ENCODE measurements around the gene ZNF74.

Gene ZNF74

DNA sequence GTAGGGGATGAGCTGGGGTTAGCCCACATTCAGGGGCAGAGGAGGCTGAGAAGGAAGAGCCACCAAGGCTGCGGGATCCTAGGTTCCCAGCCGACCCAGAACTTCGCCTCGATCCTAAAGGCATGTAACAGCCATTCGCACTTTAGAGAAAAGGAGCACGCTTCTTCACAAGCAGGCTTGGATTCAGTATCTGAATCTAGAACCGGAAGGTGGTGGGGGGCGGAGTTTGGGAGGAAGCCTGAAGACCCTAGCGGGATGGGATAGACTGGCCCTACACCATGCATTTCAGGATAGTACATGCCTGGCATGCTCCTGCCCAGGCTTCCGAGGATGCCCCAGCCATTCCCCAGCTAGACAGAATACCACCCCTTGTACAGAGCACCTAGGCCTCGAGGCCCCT, 39.2 kb downstream of the ZNF74 start:
- DNase-seq (ENCODE audit: low read depth), result no peak

DNA sequence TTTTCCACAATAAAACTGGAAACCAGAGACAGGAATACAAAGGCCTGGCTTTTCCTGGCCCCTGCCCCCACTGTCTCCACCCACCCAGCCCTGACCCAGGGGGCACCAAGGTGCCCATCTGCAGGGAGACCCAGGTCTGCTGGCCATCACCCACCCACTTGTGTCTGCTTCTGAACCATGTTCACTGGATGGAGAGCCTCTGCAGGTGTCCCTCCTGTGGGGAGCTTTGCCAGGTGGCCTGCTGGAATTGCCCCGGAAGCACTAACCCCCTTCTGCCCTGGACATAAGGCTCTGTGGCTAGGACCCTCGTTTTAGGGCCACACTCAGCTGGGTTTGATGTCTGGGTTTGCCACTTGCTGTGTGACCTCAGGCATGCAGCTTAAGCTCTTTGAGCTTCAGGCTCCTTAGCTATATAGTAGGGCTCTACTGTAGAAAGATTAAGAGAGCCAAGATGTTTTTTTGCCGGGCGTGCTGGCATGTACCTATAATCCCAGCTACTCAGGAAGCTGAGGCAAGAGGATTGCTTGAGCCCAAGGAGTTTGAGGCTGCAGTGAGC, 39.8 kb downstream of the ZNF74 start:
- DNase-seq (ENCODE audit: low read depth), result no peak

DNA sequence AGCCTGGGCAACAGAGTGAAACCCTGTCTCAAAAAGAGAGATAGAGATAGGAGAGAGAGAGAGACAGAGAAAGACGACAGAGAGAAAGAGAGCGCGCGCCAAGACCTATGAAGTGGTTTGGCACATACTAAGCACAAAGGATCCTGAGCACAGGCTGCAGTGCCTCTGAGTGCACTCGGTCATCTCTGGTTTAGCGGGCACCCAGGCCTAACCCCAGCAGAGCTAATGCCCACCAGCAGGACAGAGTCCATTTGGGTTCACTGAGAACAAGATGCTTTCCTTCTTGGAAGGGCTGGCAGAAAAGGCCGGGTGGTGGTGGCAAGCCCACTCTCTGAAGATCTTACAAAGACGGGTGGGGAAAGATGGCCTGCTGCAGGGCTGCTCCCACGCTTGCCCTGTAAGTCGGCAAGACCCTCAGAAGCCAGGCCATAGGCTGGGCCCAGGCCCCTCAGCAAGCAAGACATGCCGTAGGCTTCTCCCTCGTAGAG, 40.4 kb downstream of the ZNF74 start:
- DNase-seq (ENCODE audit: low read depth), result no peak

DNA sequence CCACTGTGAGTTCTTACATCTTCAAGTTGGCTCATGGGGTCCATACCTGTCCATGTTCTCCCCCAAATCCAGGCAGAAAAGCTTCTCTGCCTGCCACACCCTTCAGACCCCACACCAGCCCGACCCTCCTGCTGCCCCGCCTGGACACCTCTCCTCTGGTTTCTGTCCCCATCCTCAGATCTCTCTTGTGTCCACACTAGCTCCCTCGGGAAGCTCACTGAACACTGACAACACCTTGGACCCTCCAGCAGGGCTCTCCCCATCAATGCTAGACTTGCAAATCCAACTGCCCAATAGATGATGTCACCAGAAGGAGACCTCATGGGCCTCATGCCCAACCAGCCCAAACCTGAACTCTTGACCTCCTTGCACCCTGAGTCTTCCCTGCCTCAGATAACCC, 40.8 kb downstream of the ZNF74 start:
- no peak for DNase-seq (ENCODE audit: low read depth)

DNA sequence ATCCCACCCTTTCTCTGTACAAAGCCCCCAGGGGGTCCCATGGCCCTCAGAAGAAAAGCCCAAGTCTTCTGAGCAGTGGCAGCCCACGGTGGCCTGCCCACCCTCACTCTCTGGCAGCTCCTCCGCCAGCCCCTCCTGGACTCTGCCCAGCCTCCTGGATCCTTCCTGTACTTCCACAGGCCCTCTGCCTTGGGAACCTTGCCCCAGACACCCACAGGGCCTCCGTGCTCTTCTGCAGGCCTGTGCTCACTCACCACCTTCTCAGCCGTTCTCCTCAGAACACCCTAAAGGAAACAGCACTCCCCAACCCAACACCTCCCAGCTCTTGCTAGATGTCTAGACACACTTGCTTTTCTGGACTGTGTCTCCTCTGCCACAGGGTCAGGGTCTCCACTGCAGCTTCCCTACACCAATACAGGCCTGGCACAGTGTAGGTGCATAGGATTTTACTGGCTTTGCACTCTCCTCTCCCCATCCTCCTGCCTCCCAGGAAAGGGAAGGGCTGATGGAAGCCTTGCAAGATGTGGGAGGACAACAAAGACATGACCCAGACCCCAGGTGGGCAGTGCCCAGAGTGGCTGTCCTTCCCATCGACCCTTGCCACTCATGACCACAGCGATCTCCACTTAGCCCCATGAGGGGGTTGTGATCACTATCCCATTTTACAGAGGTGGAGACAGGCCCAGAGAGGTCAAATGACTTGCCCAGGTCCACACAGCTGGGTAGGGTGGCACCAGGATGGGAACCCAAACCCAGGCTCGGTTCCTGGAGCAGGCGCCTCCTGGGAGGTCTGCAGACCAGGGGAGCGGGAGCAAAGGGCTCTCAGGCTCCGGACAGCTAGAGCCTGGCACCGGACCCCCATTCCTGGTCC, 41.7 kb downstream of the ZNF74 start:
- no peak for DNase-seq (ENCODE audit: low read depth)

DNA sequence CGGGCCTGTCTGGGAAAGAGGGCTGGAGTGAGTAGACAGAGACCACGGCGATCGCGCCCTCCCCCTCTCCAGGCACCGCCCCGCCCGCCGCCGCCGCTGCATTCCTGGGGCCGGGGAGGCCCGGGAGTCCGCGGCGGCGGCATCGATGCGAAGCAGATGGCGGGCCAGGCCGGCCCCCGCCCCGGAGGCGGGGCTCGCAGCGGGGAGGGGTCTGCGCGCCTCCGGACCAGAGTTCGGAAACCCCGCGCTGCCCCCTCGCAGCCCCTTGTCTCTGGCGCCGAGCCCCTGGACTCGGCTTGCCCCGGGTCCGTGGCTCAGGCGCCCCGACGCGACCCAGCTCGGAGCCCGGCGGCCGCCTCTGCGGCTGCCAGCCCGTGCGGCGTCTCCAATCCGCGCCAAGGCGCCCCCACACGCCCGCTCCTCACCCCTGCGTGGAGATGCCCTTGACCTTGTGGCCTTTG, 42.4 kb downstream of the ZNF74 start:
- DNase-seq (ENCODE audit: low read depth), result no peak

DNA sequence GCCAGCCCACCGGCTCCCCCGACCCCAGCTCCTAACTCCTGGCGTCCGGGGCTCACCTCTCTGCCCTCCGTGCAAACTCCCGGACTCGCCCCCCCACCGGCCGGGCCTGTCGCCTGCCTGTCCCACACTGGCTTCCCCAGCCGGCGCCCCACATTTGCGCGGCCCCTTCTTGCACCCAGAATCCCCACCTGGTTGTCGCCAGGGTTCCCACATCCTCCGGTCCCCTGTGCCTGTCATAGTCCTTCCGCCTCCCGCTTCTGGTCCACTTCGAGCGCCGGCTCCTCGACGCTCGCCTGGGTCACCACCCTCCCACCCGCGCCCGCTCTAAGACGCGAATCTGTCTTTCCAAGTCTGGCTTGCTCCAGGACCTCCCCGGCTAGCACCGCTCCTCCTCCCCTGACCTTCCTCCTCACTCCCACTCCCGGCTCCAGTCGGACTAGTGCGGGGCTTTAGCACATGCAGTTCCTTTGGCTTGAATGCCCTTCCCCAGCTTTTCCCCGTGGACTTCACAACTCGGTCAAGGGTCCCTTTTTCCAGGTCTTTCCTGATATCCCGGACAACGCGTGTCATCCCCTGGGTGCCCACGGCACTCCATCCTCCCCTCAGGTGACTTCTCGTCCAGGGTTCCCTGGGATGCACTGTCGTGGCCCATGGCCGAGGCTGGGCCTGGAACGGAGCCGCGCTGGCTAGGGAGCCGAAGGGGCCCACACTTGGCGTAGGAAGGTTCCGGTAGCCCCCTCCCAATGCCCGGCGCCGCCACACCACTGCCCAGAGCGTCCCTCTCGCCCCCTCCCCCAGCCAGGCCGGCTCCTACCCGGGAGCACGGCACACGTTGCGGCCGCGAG, 43.0 kb downstream of the ZNF74 start:
- no peak for DNase-seq (ENCODE audit: low read depth)

DNA sequence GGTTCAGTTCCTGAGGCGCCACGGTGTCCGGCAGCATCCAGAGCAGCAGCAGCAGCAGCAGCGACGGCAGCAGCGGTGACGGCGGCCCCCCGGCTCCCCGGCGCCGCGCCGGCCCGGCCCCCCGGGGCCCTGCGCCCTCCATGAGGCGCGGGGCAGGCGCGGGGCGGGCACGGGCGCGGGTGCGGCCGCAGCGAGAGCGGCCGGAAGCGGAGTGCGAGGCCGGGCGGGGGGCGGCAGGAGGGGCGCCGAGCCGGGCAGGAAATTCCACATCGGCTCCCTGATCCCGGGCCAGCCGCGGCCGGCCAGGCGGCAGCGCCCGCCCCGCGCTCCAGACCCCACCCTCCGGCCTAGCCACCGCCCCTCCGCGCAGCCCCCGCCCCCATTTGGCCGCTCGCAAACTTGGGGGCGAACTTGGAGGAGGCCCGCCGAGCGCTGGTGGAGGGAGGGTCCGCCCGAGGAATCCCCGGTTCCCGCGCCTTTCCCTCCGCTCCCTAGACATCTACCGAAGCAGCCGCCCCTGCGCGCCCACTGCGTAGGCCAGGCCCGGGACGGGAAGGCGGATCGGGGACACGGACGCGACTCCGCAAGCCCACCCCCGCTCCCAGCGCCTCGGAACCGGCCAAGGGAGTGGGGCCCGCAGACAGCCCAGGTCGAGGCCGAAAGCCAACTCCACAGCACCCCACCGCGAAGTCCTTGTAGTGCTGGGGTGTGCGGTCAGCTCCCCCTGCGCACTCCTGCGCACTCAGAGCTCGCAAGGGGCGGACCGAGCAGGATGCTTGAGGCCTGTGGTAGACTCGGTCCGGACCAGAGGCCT, 43.9 kb downstream of the ZNF74 start, which contains the start of gene SCARF2:
TSS of gene SCARF2 (minus strand) at position 213 of the 814 bp plus-strand sequence. CDS start at position 142, 71 bp downstream.
- DNase-seq (ENCODE audit: low read depth), result no peak

DNA sequence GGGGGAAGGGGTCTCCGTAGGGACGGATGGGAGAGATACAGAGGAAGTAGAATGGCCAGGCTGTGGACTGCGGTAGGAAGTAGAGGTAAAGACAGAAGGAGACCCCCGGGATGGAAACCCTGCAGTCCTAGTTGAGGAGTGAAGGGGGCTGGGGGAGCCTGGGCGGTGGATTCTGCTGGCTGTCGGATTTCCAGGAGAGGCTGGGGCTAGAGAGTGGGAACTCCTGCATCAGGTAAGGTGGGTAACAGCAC, 44.4 kb downstream of the ZNF74 start:
- DNase-seq (ENCODE audit: low read depth), result no peak

DNA sequence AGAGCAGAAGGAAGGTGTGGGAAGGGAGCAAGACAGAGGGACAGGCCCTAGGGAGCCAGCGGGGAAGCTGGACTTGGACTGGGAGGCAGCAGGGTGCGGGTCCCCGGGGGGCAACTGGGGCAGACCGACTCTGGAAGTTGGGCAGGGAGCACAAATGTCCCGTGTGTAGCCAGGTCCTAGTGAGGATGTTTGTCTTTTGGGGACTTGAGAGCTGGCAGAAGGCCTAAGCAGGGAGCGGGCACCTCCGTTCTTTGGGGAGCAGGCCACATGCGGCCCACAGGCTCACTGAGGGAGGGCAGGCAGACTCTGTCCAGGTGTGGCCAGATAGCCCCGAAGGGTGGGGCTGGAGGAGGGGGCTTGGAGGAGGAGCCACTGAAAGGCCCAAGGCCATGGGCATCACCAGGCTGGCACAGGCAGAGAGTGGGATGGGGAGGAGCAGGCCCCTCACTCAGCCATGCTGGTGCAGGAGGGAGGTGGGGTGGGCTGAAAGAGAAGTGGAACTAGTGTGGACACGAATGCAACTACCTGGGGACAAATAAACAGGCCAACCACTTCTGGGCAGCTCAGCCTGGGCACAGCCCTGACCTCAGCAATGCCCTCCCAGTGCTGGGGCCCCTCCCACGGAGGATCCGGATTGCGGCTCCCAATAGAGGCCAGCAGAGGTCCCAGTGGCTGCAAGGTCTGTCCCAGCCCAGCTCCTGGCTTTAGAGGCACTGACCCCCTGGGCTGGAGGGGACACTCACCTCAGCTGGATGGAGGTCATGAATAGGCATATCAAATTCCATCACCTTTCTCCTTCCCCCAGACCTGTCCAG, 44.9 kb downstream of the ZNF74 start:
- DNase-seq (ENCODE audit: low read depth), result no peak

DNA sequence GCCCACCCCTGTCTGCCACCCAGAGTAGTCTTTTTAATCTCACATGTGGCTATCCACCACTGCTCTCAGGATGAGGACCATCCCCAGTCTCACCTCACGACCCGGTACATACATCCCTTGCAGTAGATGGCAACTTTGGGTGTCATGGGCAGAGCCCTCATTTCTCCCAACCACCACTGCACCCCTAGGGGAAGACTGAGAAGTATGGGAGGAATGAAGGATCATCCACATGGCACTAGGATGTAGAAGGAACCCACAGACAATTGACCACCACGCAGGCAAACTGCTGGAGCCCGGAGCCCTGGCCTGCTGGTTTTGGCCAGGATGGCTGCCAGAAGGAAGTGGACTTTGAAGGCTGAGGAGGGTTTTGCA, 45.6 kb downstream of the ZNF74 start:
- DNase-seq (ENCODE audit: low read depth), result no peak

DNA sequence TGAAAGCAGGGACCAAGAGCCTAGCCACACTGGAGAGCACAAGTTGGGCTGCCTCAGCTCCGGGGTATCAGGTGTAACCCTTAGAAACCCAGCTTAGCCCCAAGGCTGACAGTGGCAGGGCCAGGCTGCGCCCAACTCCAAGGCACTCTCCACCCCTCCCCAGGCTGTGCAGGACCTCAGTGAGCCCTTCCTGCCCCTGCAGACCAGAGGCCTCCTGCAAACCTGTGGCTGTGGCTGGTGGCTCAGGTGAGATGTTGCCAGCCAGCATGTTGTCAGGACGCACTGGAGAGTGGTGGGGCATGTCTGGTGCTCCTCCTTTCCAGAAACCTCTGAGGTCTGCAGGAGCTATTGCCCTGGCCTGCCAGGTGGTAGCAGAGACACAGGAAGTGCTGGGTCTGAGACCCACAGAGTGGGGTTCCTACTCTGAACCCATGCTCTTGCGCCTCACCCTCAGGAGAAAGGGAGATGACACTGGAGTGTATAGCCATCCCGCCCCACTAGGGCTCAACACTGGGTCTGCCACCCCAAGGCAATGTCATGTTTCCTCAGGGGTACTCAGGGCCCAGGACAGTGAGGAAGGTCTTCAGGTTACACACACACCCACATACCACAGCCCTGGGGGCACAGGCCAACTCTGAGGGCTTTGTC, 46.1 kb downstream of the ZNF74 start:
- no peak for DNase-seq (ENCODE audit: low read depth)

DNA sequence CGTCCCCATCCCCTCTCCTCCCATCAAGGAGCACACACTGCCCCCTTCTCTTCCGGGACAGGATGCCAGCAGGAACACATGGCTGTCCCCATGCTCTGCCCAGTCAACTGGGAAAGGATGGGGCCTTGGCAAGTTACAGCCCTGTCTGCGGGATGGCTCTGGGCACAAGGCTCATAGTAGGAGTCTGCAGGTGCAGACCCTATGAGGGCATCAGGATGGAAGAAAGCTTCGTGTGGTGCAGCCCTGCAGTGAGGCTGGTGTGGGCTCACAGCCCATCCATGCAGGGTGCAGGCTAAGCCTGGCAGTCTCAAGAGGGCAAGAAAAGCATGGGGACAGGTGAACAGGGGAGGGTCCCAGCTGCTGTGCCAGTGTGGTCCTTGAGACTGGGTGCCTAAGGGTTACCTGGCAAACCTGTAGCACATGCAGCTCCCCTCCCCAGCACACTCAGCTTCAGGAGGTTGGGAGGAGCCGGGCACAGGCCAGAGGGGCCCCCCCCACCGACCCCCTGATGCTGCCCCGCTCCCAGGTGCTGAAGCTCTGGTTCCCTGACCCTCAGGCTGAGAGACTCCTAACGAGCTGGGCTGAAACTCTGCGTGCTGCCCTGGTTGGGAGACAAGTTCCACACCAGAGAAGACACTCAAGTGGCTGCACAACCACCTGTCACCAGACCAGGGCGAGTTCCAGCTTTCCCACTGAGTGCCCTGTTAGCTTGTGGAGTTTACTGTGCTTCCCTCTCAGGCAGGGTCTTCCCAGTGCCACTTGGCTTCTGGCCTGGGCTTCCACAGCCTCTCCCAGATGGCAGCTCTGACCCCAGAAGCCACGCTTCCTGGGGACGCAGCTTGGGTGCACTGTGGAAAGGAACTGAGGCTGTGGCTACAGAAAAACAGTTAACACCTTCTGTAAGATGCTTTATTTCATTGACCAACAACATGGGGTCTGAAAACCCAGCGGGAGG, 47.0 kb downstream of the ZNF74 start:
- no peak for DNase-seq (ENCODE audit: low read depth)

DNA sequence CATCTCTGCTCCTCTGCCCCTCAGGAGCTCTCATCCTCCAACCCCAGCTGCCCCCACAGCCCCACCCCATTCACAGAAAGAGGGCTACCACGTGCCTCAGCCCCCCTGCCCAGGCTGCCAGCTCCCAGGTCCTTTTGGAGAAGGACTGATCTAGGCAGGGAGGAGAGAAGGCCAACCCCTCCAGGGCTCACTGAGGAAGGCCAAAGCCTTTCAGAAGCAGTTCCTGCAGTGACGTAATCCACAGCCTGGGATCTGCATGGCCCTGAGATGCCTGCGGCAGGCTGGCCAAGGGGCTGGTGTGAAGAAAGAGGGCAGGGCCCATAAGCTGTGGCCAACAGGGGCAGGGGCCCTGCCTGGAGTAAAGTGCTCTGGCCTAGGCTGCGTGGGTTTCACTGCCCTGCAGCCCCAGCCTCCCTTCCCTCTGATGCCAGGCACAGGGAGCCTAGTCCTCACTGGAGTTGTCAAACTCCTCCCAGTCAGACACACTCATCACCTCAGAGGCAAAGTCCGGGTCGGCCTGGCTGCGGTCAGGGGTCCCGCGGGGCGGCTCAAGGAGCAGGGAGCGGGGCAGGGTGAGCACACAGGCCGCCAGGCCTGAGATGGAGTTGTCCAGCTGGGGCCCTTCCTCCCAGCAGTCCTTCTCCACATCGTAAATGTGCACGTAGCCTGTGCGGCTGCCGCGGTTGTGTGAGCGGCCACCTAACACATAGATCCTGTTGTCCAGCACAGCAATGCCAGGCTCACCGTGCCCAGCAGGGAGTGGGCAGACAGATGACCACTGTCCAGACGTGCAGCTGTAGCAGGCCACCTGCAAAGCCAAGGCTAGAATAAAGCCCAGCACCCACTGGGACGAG, 47.9 kb downstream of the ZNF74 start:
- no peak for DNase-seq (ENCODE audit: low read depth)

DNA sequence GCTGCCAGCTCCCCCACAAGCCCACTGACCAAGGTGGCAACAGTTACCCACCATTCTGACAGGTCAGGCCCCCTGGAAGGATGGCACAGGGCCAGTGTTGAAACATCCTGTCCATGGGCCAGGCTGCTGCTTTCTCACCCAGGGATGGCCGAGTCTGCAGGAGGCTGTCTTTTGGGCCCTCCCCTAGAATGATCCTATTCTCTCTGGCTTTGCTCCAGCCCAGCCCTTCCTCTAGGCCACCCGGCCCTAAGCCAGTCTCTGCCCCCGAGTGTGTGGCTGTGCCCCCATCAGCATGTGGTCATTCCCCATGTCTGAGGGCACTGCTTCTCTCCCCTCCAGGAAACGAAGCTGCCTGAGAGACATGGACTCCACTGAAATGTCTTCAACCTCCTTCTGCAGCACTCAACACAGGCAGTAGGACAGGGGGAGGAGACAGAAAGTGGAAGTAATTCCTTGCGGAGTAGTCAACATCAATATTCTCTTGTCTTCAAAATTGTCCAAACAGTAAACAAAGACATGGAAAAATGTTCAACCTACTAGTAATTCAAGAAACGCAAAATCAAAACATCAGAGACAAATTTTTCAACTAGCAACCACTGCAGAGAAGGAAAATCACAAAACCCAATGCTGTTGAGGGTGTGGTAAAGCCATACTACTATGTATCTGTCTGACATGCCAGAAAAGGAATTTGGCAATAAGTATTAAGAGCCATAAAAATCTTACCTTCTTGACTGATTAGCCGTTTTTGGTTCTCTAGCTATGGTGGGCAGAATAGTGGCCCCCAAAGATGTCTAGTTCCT, 48.7 kb downstream of the ZNF74 start:
- no peak for DNase-seq (ENCODE audit: low read depth)

DNA sequence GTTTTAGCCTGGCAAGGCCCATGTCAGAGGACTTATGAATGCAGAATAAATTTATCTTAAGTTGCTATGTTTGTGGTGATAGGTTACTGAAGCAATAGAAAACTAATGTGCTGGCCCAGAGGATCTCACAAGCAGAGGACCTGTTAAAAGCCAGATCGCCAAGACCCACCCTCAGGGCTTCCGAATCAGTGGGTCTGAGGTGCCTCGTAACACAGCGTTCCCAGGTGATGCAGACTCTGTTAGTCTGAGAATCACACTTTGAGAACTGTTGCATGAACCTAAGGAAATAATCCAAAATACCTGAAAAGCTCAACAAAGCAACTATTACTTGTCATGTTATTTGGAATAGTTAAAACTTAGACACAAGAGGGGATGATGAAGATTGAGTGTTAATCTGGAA, 50.4 kb downstream of the ZNF74 start:
- DNase-seq (ENCODE audit: low read depth), result no peak

DNA sequence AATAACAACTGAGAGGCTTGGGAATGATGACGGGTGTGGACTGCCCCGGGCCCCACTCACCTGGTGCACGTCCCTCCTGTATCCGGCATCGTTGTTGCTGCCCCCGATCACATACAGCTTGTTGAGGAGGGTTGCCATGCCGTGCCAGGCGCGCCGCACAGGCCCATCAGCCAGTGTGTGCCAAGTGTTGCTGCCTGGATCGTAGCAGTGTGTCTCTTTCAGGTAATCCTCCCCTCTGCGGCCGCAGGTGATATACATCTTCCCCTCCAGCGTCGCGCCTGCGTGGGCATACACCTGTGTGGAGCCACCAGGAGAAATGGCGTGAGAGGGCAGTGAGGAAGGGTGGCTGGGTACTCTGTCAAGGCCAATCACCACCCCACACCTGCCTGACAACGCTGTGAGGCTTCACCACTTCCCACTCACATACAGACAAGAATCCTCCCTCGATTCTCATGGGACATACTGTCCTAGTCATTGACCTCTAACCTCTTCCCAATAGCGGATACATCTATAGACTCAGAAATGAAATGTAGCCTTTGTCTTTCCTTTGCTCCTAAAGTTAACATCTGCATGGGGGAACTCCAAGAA, 52.5 kb downstream of the ZNF74 start:
- no peak for DNase-seq (ENCODE audit: low read depth)
